GM19023 (cell line): Measurements from ENCODE around the gene P4HA3.

ENCODE experiments used
- ATAC-seq: cut with Tn5 transposase; IDR thresholded peaks from one replicate; pipeline ENCODE4 v1.9.1; 2021; ENCODE audit warnings: mild to moderate bottlenecking, moderate library complexity; ENCODE audit not compliant: unreplicated experiment

The P4HA3 gene

GRCh38 chr11:74268456-74268855 is 43.0 kb downstream of the P4HA3 start:
- no peak for ATAC-seq

- no peak for ATAC-seq
These were observed 44.4 kb downstream of the P4HA3 start for GRCh38 chr11:74267014-74267413.

GRCh38 chr11:74265256-74265655 is 46.2 kb downstream of the P4HA3 start:
- no peak for ATAC-seq

GRCh38 chr11:74262725-74263124 is 48.7 kb downstream of the P4HA3 start:
- no peak for ATAC-seq

GRCh38 chr11:74257959-74258553 is 53.4 kb downstream of the P4HA3 start:
- ATAC-seq, result no peak

- ATAC-seq, result no peak
These were observed 54.9 kb downstream of the P4HA3 start for GRCh38 chr11:74256378-74257133.

- no peak for ATAC-seq
These were observed 55.6 kb downstream of the P4HA3 start for GRCh38 chr11:74255741-74256375.

- no peak for ATAC-seq
These were observed 58.1 kb downstream of the P4HA3 start for GRCh38 chr11:74253361-74253760.

GRCh38 chr11:74249496-74249895 is 61.9 kb downstream of the P4HA3 start:
- no peak for ATAC-seq

GRCh38 chr11:74248469-74248868 is 63.0 kb downstream of the P4HA3 start:
- no peak for ATAC-seq

GRCh38 chr11:74238243-74238642 is 73.2 kb downstream of the P4HA3 start:
- no peak for ATAC-seq

GRCh38 chr11:74237541-74237940 is 73.9 kb downstream of the P4HA3 start:
- no peak for ATAC-seq

- no peak for ATAC-seq
These were observed 76.3 kb downstream of the P4HA3 start for GRCh38 chr11:74235121-74235520.

- ATAC-seq, result no peak
These were observed 77.8 kb downstream of the P4HA3 start for GRCh38 chr11:74233683-74234082.

GRCh38 chr11:74232311-74232950 is 79.0 kb downstream of the P4HA3 start:
- ATAC-seq, result no peak

- no peak for ATAC-seq
These were observed 84.5 kb downstream of the P4HA3 start for GRCh38 chr11:74226907-74227306.

GRCh38 chr11:74225565-74225964 is 85.9 kb downstream of the P4HA3 start:
- ATAC-seq, result no peak

- no peak for ATAC-seq
These were observed 89.6 kb downstream of the P4HA3 start for GRCh38 chr11:74221816-74222215.

GRCh38 chr11:74220376-74220775 is 91.1 kb downstream of the P4HA3 start:
- ATAC-seq, result no peak
